Prostate gland (tissue), 2 donors: ENCODE results near the gene SASH1.

Experiments
- POLR2A ChIP-seq: fragments of 450-650 bp; IDR thresholded peaks from one replicate; pipeline ENCODE4 v1.6.1; 2016; ENCODE audit warnings: antibody characterized with exemption, mild to moderate bottlenecking
- POLR2AphosphoS5 ChIP-seq: sonication (generic); formaldehyde crosslinking; IDR thresholded peaks from one replicate; pipeline ENCODE4 v1.6.1; 2017; ENCODE audit warnings: antibody characterized with exemption
- TF ChIP-seq, protein P1 (sequence below), 4 experiments: fragments of 200-600 bp in 2 of 4; fragments of 450-650 bp in 2 of 4; sonication (generic) in 2 of 4; IDR thresholded peaks; 1 replicate in 3 of 4; 2 replicates in 1 of 4; pipeline ENCODE4 v1.5.1; 2016 to 2019; ENCODE audit warnings: antibody characterized with exemption in 4 of 4, mild to moderate bottlenecking in 2 of 4, moderate library complexity in 2 of 4

DNA sequence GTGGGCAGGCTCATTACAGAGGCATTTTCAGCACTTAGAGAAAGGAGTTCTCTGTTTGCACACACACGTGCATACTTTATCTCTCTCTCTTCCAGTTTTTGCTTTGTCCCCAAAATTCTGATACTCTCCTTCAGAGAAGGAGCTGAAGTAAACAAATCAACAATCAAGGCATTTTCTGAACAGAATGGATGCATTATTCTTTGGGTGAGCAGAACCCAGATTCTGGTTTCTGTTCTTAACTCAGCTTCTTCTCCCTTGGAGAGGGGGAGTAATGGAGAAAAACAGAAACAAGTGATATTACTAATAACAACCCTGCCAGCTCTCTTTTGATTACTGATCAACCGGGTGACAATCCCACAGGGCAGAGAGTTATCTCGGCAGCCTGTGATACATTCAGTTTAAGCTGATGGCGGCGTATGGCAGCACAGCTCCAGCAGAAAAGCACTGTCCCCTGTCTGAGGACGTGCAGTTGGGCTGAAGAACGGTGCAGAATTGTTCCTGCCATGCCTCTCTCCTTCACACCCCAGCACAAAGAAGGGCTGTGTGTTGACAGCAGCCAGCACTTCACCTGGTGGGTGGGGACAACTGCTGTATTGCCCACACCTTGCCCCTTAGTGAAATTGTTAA lies 47.3 kb upstream of the SASH1 start:
- TF ChIP-seq, protein P1, sequence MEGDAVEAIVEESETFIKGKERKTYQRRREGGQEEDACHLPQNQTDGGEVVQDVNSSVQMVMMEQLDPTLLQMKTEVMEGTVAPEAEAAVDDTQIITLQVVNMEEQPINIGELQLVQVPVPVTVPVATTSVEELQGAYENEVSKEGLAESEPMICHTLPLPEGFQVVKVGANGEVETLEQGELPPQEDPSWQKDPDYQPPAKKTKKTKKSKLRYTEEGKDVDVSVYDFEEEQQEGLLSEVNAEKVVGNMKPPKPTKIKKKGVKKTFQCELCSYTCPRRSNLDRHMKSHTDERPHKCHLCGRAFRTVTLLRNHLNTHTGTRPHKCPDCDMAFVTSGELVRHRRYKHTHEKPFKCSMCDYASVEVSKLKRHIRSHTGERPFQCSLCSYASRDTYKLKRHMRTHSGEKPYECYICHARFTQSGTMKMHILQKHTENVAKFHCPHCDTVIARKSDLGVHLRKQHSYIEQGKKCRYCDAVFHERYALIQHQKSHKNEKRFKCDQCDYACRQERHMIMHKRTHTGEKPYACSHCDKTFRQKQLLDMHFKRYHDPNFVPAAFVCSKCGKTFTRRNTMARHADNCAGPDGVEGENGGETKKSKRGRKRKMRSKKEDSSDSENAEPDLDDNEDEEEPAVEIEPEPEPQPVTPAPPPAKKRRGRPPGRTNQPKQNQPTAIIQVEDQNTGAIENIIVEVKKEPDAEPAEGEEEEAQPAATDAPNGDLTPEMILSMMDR (IDR thresholded peaks at IDR 0.05), result no peak
- no peak for TF ChIP-seq POLR2A
- no peak for TF ChIP-seq POLR2AphosphoS5
